ENCODE data around the gene APELA.
"Not testable (repeated sequence)": the region's sequence is repeated elsewhere in the genome, so short reads cannot be mapped to it uniquely, and the experiment has no call there.

APELA gene, protein sequence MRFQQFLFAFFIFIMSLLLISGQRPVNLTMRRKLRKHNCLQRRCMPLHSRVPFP

GRCh38 chr4:164876700-164877324, at the start of gene APELA:
APELA (plus strand) TSS chr4:164877178; CDS start chr4:164877332, 154 bp downstream.
- no peak for DNase-seq (ENCODE audit: low spot score)

DNA sequence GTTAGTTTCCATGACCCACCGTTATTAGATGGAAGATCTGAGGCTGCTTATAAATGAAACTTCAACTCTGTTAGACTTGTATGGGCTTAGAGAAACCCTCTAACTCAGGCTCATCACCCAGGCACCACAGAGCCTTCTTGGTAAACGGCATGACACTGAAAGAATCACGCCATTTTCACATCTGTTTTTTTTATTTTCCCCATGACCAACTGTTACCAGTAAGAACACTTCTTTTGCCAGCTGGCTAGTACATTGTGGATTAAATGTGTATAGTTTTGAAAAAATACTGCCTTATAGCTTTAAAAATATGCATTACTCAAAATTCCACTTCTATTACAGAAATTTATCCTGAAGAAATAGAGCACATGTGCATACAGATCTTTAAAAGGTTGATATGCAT, 48.0 kb upstream of the APELA start:
- DNase-seq (ENCODE audit: low spot score) = no peak

GRCh38 chr4:164846566-164846965, 30.4 kb upstream of the APELA start:
- no peak for DNase-seq (ENCODE audit: low spot score)

DNA sequence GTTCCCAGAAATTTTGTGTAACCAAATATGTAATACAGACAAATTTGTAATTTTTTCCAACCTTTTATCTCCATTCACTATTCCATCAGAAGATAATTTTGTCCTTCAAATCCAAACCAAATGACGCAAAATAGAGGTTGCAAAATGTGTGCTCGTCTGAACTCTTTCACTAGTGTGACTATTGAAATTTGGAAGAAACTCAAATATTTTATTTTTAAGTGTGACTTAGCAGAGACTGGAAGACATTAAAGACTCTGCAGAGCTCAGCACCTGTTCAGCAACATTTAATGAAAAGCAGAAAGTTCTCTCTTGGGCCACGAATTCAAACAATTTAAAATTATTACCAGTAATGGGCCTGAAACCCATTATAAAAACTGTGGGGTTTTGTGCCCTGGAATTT, 30.0 kb upstream of the APELA start:
- DNase-seq (ENCODE audit: low spot score) = no peak

GRCh38 chr4:164847967-164848649, 28.9 kb upstream of the APELA start:
- DNase-seq (ENCODE audit: low spot score) = no peak

GRCh38 chr4:164856396-164856795, 20.6 kb upstream of the APELA start:
- DNase-seq (ENCODE audit: low spot score) = no peak

DNA sequence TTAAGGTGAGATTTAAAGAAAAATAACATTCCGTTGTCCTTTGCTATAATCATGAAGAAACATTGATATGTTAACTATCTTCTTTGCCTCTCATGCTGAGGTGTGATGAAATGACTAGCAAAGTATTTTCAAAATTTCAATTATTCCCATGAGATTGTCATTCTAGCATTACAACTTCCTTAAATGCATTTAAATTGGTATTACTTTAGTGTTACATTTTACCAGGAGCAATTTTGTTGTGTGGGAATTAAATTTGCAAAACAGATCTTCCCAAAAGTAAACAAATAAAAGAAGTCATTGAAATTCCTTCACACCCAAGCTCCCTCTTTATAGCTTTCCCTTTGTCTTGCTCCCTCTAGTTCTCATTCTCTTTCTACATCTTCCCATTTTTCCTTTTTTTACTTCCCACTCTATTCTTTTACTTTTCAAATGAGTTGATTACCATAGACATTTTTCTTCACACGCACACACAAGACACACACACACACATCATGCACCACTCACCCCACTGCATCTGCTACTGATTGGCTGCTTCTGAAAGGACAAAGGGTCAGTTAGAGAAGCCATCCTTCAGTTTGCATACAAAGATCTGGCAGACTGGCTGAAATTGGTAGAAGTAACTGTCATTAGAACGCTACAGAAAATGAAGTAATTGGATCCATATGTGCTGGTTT, 10.0 kb upstream of the APELA start:
- no peak for DNase-seq (ENCODE audit: low spot score)

- no peak for DNase-seq (ENCODE audit: low spot score)
These were observed 5.3 kb upstream of the APELA start for GRCh38 chr4:164871673-164872072.

GRCh38 chr4:164872481-164872880, 4.5 kb upstream of the APELA start:
- no peak for DNase-seq (ENCODE audit: low spot score)

DNA sequence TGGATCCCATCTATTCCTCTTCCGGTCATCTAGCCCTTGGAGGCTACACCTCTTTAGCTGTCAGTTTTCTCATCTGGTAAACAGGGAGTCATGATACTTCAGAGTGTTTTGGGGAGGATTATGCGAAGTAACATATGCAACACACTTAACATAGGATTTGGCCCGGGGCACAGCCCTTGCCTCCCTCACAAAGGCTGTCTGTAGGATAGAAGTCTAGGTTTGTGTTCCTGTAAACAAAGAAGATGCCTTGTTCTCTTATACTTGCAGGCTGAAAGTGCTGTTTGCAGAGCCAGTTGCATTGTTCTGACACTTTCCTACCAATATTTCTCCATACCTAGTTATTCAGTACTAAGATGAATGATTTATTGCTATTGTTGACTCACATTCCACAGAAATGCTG, 2.2 kb upstream of the APELA start:
- DNase-seq (ENCODE audit: low spot score) = no peak

DNA sequence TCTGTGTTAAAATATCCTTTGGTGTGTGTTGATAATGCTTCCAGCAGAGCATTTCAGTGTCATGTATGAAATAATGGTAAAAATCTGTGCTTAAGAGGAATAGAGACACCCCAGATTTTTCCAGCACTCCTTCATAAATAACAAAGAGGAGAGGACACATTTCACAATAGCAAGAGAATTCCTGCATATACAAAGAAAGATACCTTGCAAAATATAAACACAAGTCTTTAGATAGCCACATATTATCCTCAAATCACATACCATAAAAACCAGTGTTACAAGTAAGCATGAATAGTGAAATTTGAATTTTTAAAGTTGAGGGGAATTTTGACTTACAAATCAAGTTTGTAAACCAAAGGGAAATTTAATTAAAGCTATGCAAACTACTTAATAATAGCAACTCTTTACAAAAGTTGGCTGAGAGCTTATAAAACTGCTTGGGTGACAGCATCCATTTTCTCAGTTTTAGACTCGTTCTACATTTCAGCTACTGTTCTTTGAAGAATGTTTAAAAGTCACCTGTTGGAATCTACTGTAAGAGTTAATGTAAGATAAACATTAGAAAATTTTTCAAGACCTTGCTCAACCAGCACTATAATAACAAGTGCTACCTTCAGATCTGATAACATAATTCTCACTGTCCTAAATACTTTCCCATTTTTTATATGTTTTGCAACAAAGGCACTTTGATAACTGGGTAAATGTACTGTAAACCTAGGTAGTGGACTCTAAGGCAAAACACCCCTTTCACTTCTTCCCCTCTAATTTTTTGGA, 3.7 kb downstream of the APELA start:
- no peak for DNase-seq (ENCODE audit: low spot score)

GRCh38 chr4:164888096-164888715, 11.2 kb downstream of the APELA start:
- no peak for DNase-seq (ENCODE audit: low spot score)

DNA sequence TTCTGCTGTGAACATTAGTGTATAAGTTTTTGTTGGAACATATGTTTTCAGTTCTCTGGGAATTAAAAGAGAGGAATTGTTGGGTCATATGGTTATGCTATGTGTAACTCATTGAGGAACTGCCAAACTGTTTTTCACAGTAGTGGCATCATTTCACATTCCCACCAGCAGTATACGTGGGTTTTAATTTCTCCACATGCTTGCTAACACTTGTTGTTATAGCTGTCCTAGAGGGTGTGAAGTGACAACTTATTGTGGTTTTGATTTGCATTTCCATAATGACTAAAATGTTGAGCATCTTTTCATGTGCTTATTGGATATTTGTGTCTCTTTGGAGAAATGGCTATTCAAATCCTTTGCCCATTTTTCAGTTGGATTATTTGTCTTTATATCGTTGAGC, 13.7 kb downstream of the APELA start:
- no peak for DNase-seq (ENCODE audit: low spot score)

GRCh38 chr4:164892018-164892417, 15.0 kb downstream of the APELA start:
- DNase-seq (ENCODE audit: low spot score) = no peak

GRCh38 chr4:164894702-164895101, 17.7 kb downstream of the APELA start:
- no peak for DNase-seq (ENCODE audit: low spot score)

- no peak for DNase-seq (ENCODE audit: low spot score)
These were observed 25.6 kb downstream of the APELA start for GRCh38 chr4:164902608-164903007.

GRCh38 chr4:164904336-164904735, 27.4 kb downstream of the APELA start:
- DNase-seq (ENCODE audit: low spot score) = no peak

DNA sequence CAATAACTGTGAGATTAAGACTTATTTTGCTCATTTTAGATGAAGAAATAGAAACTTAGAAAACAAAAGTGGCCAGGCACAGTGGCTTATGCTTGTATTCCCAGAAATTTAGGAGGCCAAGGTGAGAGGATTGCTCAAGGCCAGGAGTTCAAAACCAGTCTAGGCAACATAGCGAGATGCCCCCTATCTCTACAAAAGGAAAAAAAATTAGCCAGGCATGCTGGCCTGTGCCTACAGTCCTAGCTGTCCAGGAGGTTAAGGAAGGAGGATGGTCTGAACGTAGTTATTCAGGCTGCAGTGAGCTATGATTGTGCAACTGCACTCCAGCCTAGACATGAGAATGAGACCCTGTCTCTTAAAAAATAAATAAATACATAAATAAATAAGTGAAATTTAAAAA, 28.0 kb downstream of the APELA start:
- DNase-seq (ENCODE audit: low spot score) = no peak

DNA sequence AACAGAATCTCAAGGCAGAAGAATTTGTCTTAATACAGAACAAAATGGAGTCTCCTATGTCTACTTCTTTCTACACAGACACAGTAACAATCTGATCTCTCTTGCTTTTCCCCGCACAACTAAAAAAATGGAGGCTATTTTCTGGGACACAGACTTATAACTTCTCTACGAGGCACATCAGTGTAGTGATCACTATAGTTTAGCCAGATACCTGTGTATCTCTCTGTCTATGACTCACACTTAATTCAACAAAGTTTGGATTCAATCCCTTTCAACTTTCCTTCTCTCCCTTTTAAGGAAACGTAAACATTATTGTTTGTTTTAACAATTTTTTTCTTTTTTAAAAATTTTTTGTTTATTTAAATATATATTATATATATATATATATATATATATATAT, 29.4 kb downstream of the APELA start:
- DNase-seq (ENCODE audit: low spot score) = no peak

GRCh38 chr4:164913506-164913905, 36.5 kb downstream of the APELA start:
- DNase-seq (ENCODE audit: low spot score) = not testable (repeated sequence)

DNA sequence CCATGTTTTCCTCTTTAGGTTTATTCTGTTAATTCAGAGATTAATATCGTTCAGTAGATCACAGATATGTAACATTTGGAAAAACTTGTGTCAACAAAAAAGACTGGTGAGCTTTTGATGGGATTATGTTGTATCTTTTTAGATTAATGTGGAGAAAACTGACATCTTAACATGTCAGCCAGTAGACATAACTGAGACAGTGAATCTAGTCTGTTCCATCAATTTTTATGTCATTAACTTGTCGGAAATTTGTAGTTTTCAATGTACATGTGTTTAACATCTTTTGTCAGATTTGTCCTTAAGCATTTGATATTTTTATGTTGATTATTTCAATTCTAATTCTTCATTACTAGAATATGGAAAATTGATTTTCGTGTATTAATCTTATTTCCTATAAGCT, 42.0 kb downstream of the APELA start:
- no peak for DNase-seq (ENCODE audit: low spot score)

DNA sequence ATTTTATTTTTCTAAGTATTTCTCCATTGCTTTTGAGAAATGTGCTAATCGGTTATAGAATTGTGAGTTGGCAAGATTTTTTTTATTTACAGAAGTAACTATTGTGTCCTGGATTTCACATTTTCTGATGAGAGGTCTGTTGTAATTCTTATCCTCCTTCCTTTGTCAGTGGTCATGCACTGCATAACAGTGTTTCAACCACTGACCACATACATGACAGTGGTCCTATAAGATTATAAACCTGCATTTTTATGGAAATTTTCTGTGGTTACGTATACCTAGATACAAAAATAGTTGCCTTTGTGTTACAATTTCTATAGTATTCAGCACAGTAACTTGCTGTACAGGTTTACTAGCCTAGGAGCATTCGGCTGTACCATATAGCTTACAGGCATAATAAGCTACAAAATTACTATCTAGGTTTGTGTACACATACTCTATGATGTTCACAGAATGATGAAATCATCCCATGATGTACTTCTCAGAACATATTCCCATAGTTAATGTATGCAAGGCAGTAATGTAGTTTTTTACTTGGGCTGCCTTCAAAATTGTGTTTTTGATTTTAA, 47.8 kb downstream of the APELA start:
- DNase-seq (ENCODE audit: low spot score) = no peak

Data from Ammon's horn (tissue), 1 donor.